ENCODE measurements around the gene CCDC59.
A peak's percentile ranks its signal among the peaks of the same experiment; 100 is the strongest.

CCDC59 gene

DNA sequence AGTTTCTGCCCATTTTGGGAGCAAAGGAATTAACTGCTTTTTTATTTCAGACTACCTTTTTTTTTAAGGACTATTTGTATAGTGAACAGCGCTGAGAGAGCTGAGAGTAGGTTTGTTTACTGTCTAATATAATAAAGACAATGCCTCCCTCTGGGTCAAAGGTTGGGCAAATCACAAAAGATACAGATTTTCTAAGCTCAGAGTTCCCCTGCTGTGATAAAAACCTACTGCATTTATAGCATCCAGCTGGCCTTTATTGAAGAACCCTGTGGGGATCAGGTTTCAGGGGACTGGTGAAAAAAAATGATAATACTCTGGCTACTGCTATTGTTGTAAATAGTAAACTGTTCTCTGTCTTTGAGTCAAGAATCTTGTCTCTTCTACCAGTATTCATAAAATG lies 28.7 kb downstream of the CCDC59 start (continued):
- TF ChIP-seq ZBTB21 (tag by site-specific recombination; IDR thresholded peaks at IDR 0.05) (no peak), ZNF394 (tag by site-specific recombination; IDR thresholded peaks at IDR 0.05; ENCODE audit: borderline replicate concordance) (no peak), ZNF521 (tag by site-specific recombination; IDR thresholded peaks at IDR 0.05) (no peak), SALL2 (tag by site-specific recombination; IDR thresholded peaks at IDR 0.05; ENCODE audit: borderline replicate concordance) (no peak), ZNF621 (tag by site-specific recombination; IDR thresholded peaks at IDR 0.05) (no peak), GLIS1 (tag by site-specific recombination; IDR thresholded peaks at IDR 0.05) (0 out of 2 replicates have a peak, but pooled peaks have one; percentile 14)

GRCh38 chr12:82327861-82328260 lies 30.3 kb downstream of the CCDC59 start:
- H3K4me1 ChIP-seq (ENCODE audit: control insufficient read depth, insufficient read depth, low read length): peaks cover 5% of the 10 kb centered on the region; the same call in 1 of the 2 replicates
- CTCF ChIA-PET: interaction anchor here (1.1 kb wide), 1 partner anchor 684 kb away, joined by 4 read pairs; no protein-coding TSS in a partner anchor
- POLR2A ChIA-PET: no interaction called here
- H3K27ac ChIP-seq (ENCODE audit: extremely low read depth, low read depth, low read length): no peak overlapping the region
- H3K4me3 ChIP-seq (ENCODE audit: low read depth, low read length): no peak overlapping the region
- H3K9me3 ChIP-seq (ENCODE audit: control insufficient read depth, insufficient read depth, low read depth, low read length): no peaks in the 10 kb centered on the region
- no peaks in the 10 kb centered on the region for H3K36me3 ChIP-seq (ENCODE audit: control insufficient read depth in 2 of 2, insufficient read depth in 1 of 2, low read length in 2 of 2)
- TF ChIP-seq YY2 (tag by site-specific recombination; IDR thresholded peaks at IDR 0.05): no peak
- TF ChIP-seq ZNF600 (tag by site-specific recombination; IDR thresholded peaks at IDR 0.05): no peak
- TF ChIP-seq, protein P1, sequence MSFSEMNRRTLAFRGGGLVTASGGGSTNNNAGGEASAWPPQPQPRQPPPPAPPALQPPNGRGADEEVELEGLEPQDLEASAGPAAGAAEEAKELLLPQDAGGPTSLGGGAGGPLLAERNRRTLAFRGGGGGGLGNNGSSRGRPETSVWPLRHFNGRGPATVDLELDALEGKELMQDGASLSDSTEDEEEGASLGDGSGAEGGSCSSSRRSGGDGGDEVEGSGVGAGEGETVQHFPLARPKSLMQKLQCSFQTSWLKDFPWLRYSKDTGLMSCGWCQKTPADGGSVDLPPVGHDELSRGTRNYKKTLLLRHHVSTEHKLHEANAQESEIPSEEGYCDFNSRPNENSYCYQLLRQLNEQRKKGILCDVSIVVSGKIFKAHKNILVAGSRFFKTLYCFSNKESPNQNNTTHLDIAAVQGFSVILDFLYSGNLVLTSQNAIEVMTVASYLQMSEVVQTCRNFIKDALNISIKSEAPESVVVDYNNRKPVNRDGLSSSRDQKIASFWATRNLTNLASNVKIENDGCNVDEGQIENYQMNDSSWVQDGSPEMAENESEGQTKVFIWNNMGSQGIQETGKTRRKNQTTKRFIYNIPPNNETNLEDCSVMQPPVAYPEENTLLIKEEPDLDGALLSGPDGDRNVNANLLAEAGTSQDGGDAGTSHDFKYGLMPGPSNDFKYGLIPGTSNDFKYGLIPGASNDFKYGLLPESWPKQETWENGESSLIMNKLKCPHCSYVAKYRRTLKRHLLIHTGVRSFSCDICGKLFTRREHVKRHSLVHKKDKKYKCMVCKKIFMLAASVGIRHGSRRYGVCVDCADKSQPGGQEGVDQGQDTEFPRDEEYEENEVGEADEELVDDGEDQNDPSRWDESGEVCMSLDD (tag by site-specific recombination; IDR thresholded peaks at IDR 0.05): no peak
- TF ChIP-seq ZNF518A (tag by site-specific recombination; conservative IDR thresholded peaks at IDR 0.05; ENCODE audit: low read depth): no peak
- no peak for TF ChIP-seq ZNF292 (tag by site-specific recombination; IDR thresholded peaks at IDR 0.05; ENCODE audit: borderline replicate concordance, low read depth)
- TF ChIP-seq ZIC2 (tag by site-specific recombination; IDR thresholded peaks at IDR 0.05): no peak
- no peak for TF ChIP-seq RBAK (tag by site-specific recombination; IDR thresholded peaks at IDR 0.05)
- no peak for TF ChIP-seq ZNF473 (tag by site-specific recombination; IDR thresholded peaks at IDR 0.05)
- TF ChIP-seq ZNF426 (tag by site-specific recombination; IDR thresholded peaks at IDR 0.05): no peak
- no peak for TF ChIP-seq AEBP2 (tag by site-specific recombination; IDR thresholded peaks at IDR 0.05; ENCODE audit: borderline replicate concordance)
- TF ChIP-seq ZNF843 (tag by site-specific recombination; IDR thresholded peaks at IDR 0.05): no peak
- no peak for TF ChIP-seq ZNF514 (tag by site-specific recombination; IDR thresholded peaks at IDR 0.05)
- TF ChIP-seq SCRT2 (tag by site-specific recombination; IDR thresholded peaks at IDR 0.05): no peak
- no peak for TF ChIP-seq ZNF169 (tag by site-specific recombination; IDR thresholded peaks at IDR 0.05)
- TF ChIP-seq, protein P2, sequence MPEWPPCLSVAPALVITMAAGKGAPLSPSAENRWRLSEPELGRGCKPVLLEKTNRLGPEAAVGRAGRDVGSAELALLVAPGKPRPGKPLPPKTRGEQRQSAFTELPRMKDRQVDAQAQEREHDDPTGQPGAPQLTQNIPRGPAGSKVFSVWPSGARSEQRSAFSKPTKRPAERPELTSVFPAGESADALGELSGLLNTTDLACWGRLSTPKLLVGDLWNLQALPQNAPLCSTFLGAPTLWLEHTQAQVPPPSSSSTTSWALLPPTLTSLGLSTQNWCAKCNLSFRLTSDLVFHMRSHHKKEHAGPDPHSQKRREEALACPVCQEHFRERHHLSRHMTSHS (tag by site-specific recombination; IDR thresholded peaks at IDR 0.05): no peak
- no peak for TF ChIP-seq ZNF626 (tag by site-specific recombination; IDR thresholded peaks at IDR 0.05)
- TF ChIP-seq ZNF362 (tag by site-specific recombination; IDR thresholded peaks at IDR 0.05): no peak
